GM12865 (cell line): ENCODE measurements around the gene DGKI.

Experiments used
- DNase-seq: peaks from one replicate; pipeline ENCODE4 v3.0.0; 2010; ENCODE audit warnings: low read depth
- H3K4me3 ChIP-seq: 2 replicates; pipeline ENCODE4 v1.5.1; 2011; ENCODE audit warnings: mild to moderate bottlenecking, low read depth, low read length, control low read depth
- TF ChIP-seq, protein P1 (sequence below): IDR thresholded peaks from 2 replicates; pipeline ENCODE4 v1.5.1; 2011; ENCODE audit warnings: low read length, control low read depth, low read depth, inconsistent platforms; ENCODE audit not compliant: insufficient read depth; ENCODE audit errors: missing control alignments

The DGKI gene

DNA sequence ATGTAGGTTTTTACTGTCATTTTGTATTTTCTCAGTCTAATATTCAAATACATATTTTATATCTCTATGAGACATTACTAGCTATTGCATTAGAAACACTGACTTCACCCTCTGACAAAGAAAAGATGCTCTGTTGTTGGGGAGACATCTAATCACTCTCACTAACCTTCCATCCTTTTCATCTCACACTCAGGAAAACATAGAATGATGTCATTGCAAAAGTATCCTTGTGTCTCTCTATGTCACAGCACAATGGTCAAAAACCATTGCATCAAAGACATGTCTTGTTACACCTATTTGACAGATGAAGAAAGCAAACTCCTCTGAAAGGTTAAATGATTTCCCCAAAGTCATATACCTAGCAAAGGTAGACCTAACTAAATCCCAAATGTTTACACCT is 272.0 kb downstream of the DGKI start:
- DNase-seq, result no peak
- TF ChIP-seq, protein P1, sequence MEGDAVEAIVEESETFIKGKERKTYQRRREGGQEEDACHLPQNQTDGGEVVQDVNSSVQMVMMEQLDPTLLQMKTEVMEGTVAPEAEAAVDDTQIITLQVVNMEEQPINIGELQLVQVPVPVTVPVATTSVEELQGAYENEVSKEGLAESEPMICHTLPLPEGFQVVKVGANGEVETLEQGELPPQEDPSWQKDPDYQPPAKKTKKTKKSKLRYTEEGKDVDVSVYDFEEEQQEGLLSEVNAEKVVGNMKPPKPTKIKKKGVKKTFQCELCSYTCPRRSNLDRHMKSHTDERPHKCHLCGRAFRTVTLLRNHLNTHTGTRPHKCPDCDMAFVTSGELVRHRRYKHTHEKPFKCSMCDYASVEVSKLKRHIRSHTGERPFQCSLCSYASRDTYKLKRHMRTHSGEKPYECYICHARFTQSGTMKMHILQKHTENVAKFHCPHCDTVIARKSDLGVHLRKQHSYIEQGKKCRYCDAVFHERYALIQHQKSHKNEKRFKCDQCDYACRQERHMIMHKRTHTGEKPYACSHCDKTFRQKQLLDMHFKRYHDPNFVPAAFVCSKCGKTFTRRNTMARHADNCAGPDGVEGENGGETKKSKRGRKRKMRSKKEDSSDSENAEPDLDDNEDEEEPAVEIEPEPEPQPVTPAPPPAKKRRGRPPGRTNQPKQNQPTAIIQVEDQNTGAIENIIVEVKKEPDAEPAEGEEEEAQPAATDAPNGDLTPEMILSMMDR, result no peak
- no peak overlapping the region for H3K4me3 ChIP-seq

DNA sequence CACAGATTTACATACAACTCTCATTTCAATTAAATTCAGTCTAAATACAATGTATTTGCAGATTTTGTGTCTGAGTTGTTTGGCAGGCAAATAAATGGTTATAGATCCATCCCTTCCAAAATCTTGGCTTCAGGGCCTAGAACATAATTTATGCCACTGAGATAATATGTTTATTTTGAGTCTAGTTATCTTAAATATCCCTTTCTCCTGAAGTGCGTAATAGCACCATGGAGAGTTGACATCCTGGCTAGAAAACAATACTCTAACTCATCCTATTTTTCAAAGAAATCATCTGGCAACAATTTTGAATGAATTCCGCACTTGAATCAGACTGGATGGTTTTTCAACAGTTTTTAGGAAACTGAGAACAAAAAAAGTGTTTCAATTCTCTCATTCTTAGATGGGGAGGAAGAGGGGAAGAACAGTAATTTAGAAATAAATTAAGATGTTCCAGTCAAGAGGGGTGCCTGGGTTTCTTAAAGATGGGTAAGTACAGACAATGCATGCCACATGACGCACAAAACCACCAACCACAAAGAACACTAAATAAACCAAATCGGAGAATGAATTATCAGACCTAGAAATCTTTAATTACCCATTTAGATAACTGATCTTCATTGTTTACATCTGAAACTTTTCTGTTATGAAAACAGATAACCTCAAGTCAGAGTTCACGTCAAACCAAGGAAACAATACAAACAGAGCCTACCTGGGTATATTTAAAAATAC is 274.6 kb downstream of the DGKI start:
- DNase-seq, result no peak
- no peak overlapping the region for H3K4me3 ChIP-seq
- TF ChIP-seq, protein P1, result no peak

DNA sequence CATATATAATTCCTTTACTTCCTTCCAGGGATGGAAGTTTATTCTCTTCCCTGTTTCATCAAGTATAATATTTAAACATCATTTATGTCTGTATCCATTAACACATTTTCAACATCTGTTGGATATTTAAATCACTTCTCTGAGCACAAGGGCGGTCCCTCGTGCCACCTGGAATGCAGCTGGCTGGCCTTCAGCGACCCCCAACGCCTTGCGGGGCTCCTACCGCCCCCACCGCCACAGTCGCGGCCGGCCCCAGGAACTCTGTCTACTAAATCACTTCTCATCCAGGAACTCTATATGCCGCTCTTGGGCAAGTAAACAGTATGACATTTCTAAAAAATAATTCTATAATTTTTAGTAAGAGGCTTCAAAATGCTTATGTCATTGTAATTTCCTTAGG is 282.1 kb downstream of the DGKI start:
- H3K4me3 ChIP-seq, result no peak overlapping the region
- TF ChIP-seq, protein P1, result no peak
- DNase-seq, result no peak

DNA sequence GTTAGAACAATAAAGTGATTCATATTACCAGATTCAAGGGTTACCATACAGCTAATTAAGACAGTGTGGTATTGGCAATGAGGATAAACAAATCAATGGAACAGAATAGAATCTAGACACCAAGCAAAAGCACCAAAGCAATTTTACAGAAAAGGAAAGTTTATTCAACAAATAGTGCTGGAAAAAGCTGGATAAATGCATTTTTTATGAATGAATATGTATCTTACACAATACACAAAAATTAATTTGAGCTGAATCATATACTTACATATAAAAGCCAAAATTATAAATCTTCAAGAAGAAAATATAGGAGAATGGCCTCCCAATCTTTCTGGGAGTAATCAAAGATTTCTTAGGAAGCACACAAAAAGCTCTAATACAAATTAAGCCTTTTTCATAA is 282.8 kb downstream of the DGKI start:
- H3K4me3 ChIP-seq, result no peak overlapping the region
- DNase-seq, result no peak
- TF ChIP-seq, protein P1, result no peak

DNA sequence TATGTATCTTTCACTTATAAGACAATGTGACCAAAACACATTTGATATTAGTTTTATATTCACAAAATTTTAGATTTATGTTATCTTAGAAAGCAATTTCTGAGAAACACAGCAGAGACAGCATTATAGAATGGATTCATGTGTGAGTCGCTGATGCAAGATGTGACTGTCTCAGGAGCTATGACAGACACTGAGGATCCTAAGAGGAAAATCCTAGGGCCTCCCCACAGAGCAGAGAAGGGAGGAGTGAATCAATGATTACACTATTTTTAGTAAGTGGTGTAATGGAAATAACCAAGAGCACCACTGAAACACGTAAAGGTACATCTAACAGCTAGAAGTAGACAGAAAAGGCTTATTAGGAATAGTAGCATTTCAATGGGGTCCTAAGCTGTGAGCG is 299.3 kb downstream of the DGKI start:
- H3K4me3 ChIP-seq, result no peak overlapping the region
- TF ChIP-seq, protein P1, result no peak
- DNase-seq, result no peak

DNA sequence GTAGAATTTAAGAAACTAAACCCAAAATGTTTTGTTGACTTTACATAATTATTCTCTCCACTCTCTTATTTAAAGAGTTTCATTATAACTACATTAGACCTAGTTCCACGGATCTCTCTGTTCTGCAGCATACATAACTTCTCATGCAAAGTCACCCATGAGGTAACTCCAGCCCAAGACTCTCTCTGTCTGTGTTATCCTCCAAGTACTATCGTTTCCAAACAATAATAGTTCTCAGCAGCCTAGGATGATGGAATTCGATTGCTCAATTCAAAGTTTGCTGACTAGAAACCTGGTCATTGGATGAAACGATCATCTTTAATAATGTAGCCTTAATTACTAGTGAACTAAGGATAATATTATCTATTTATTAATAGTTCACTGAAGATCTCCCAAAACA is 300.1 kb downstream of the DGKI start:
- no peak overlapping the region for H3K4me3 ChIP-seq
- TF ChIP-seq, protein P1, result no peak
- DNase-seq, result no peak

DNA sequence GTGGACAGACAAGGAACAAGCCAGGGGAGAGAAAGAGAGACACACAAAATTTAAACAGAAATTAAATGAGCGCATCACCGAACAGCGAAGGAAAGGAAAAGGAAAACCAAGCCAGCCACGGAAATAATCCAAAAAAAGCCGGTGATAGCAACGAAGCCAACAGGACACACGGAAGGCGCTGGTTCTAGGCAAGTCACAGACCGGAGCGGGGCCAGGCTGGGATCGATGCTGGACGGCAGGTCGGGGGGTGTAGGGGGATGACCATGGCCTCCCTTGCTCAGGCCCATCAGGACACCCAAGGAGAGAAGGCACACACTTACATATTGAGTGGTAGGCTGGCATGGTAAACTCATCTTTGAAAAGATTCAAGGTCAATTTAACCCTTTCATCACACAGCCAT is 300.8 kb downstream of the DGKI start:
- TF ChIP-seq, protein P1, result no peak
- DNase-seq, result no peak
- H3K4me3 ChIP-seq, result no peak overlapping the region
